KMS-11 (cell line): Measurements from ENCODE around the gene PLCH1.

Source experiments
- H2AFZ ChIP-seq: fragments of 200-600 bp; sonication (generic); 2 replicates; pipeline ENCODE4 v1.6.1; 2016; ENCODE audit warnings: antibody characterized with exemption, mixed run types, low read depth
- H3K27ac ChIP-seq: fragments of 200-600 bp; sonication (generic); 2 replicates; pipeline ENCODE4 v1.6.1; 2016; ENCODE audit warnings: mild to moderate bottlenecking, mixed run types
- H3K27me3 ChIP-seq: fragments of 200-600 bp; sonication (generic); 2 replicates; pipeline ENCODE4 v1.6.1; 2017; ENCODE audit warnings: mild to moderate bottlenecking, low read depth, mixed run types, moderate library complexity; ENCODE audit not compliant: insufficient read depth
- H3K36me3 ChIP-seq: fragments of 200-600 bp; sonication (generic); 2 replicates; pipeline ENCODE4 v1.6.1; 2017; ENCODE audit warnings: mild to moderate bottlenecking, mixed run types; ENCODE audit not compliant: insufficient read depth
- H3K4me1 ChIP-seq: fragments of 200-600 bp; sonication (generic); 2 replicates; pipeline ENCODE4 v1.6.1; 2016; ENCODE audit warnings: mild to moderate bottlenecking, low read depth, mixed run types; ENCODE audit not compliant: poor library complexity, severe bottlenecking
- H3K4me2 ChIP-seq: fragments of 200-600 bp; sonication (generic); 2 replicates; pipeline ENCODE4 v1.7.0; 2016; ENCODE audit warnings: mild to moderate bottlenecking, mixed run types
- H3K4me3 ChIP-seq: fragments of 200-600 bp; sonication (generic); IDR thresholded peaks from 2 replicates; pipeline ENCODE4 v1.6.1; 2017; ENCODE audit warnings: low read depth, low read length, mixed read lengths; ENCODE audit not compliant: insufficient read depth
- H3K79me2 ChIP-seq: fragments of 200-600 bp; sonication (generic); 2 replicates; pipeline ENCODE4 v1.6.1; 2016; ENCODE audit warnings: low read depth, mixed run types; ENCODE audit not compliant: insufficient read depth
- H3K9ac ChIP-seq: fragments of 200-600 bp; sonication (generic); 2 replicates; pipeline ENCODE4 v1.6.1; 2016; ENCODE audit warnings: mild to moderate bottlenecking, mixed run types
- H4K20me1 ChIP-seq: fragments of 200-600 bp; sonication (generic); 2 replicates; pipeline ENCODE4 v1.6.1; 2016; ENCODE audit warnings: mild to moderate bottlenecking, mixed run types; ENCODE audit not compliant: insufficient read depth
- CTCF ChIP-seq: fragments of 200-600 bp; sonication (generic); conservative IDR thresholded peaks from 2 replicates; pipeline ENCODE4 v1.6.1; 2017; ENCODE audit warnings: low read depth, mild to moderate bottlenecking, antibody characterized with exemption, low read length, moderate library complexity, mixed read lengths

The PLCH1 gene

GRCh38 chr3:155431856-155432570 is 312.9 kb downstream of the PLCH1 start:
- Histone ChIP-seq H3K4me1 (no peaks in the 10 kb centered on the region), H3K27ac (no peak overlapping the region), H2AFZ (no peak overlapping the region), H3K36me3 (no peaks in the 10 kb centered on the region), H3K9ac (no peak overlapping the region), H3K27me3 (no peaks in the 10 kb centered on the region), H3K79me2 (no peaks in the 10 kb centered on the region), H4K20me1 (no peaks in the 10 kb centered on the region), H3K4me3 (no peak overlapping the region), H3K4me2 (no peak overlapping the region)
- no peak for TF ChIP-seq CTCF

DNA sequence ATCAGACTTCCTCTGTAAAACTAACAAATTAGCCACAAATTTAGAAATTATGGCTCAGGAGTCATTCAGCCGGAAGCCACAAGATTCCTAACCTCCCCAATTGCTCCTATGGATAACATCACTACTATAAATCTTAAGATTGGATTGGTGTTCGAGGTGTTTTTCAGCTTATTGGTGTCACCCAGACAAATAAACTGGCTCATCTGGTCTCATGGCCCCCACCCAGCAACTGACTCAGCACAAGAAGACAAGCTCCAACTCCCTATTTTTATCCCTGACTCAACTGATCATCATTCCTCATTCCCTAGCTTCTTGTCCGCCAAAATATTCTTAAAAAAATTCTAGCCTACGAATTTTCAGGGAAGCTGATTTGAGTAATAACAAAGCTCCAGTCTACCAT is 316.3 kb downstream of the PLCH1 start:
- H3K4me1 ChIP-seq: no peaks in the 10 kb centered on the region
- H2AFZ ChIP-seq: no peak overlapping the region
- H3K9ac ChIP-seq: no peak overlapping the region
- H3K4me3 ChIP-seq: no peak overlapping the region
- no peaks in the 10 kb centered on the region for H3K79me2 ChIP-seq
- no peak overlapping the region for H3K27ac ChIP-seq
- no peak overlapping the region for H3K4me2 ChIP-seq
- no peak for TF ChIP-seq CTCF
- no peaks in the 10 kb centered on the region for H3K36me3 ChIP-seq
- H3K27me3 ChIP-seq: no peaks in the 10 kb centered on the region
- no peaks in the 10 kb centered on the region for H4K20me1 ChIP-seq

DNA sequence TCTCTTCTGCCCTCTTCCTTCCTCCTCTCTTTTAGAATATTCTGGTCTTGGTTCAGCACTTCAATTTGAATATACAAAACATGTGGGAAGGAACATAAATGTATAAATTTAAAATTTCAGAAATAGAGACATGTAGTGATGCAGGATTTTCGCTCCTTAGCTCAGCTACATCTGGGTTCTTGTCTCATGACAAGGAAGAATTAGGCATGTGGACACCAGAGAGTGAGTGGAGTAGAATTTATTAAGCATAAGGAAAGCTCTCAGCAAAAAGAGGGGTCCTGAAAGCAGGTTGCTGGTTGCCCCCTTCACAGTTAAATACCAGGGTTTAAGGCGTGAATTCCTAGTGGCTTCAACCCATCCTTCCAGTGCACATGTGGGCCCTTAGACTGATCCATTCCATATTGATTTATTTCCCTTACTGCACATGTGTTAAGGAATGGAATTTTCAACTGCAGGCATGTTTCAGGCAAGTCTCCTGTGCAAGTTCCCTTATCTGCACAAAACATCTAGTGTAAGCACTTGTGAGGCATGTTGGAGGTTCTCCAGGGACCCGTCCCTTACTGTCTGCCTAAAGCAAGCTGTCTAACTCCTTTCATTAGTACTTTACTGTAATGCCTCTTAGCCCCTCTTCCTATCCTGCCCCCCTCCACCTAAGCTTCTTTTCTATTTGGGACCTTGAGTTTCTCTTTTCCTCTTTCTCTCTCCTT is 318.2 kb downstream of the PLCH1 start:
- H3K4me1 ChIP-seq: no peaks in the 10 kb centered on the region
- H4K20me1 ChIP-seq: no peaks in the 10 kb centered on the region
- no peak overlapping the region for H3K4me3 ChIP-seq
- H3K79me2 ChIP-seq: no peaks in the 10 kb centered on the region
- TF ChIP-seq CTCF: no peak
- H2AFZ ChIP-seq: no peak overlapping the region
- H3K27me3 ChIP-seq: no peaks in the 10 kb centered on the region
- no peak overlapping the region for H3K27ac ChIP-seq
- H3K4me2 ChIP-seq: no peak overlapping the region
- no peak overlapping the region for H3K9ac ChIP-seq
- no peaks in the 10 kb centered on the region for H3K36me3 ChIP-seq

GRCh38 chr3:155425396-155425795 is 319.5 kb downstream of the PLCH1 start:
- H3K36me3 ChIP-seq: no peaks in the 10 kb centered on the region
- H3K9ac ChIP-seq: no peak overlapping the region
- H3K4me2 ChIP-seq: no peak overlapping the region
- no peaks in the 10 kb centered on the region for H3K27me3 ChIP-seq
- H2AFZ ChIP-seq: no peak overlapping the region
- H3K79me2 ChIP-seq: no peaks in the 10 kb centered on the region
- no peak for TF ChIP-seq CTCF
- H3K27ac ChIP-seq: no peak overlapping the region
- H4K20me1 ChIP-seq: no peaks in the 10 kb centered on the region
- no peak overlapping the region for H3K4me3 ChIP-seq
- no peaks in the 10 kb centered on the region for H3K4me1 ChIP-seq
